Measurements from ENCODE around the gene GANC.

Gene GANC

DNA sequence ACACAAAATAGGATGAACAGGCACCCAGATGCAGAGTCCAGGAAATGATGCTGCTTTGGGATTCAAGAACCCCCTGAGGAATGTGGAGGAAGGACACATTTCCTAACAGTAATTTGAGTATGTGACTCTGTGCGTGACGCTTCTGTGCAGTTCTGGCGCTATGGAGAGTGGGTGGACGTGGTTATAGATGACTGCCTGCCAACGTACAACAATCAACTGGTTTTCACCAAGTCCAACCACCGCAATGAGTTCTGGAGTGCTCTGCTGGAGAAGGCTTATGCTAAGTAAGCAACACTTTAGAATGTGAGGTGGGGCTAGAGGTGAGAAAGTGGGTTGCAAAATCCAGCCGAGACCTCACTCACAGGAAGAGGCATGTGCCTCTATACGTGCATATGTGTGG, 114.6 kb downstream of the GANC start:
- no peak for DNase-seq (ENCODE audit: low spot score)
- TF ChIP-seq CTCF (IDR thresholded peaks at IDR 0.05; ENCODE audit: extremely low read depth, missing control alignments): no peak

GRCh38 chr15:42392309-42393024, 119.5 kb downstream of the GANC start:
- TF ChIP-seq CTCF (IDR thresholded peaks at IDR 0.05; ENCODE audit: extremely low read depth, missing control alignments): no peak
- no peak for DNase-seq (ENCODE audit: low spot score)

DNA sequence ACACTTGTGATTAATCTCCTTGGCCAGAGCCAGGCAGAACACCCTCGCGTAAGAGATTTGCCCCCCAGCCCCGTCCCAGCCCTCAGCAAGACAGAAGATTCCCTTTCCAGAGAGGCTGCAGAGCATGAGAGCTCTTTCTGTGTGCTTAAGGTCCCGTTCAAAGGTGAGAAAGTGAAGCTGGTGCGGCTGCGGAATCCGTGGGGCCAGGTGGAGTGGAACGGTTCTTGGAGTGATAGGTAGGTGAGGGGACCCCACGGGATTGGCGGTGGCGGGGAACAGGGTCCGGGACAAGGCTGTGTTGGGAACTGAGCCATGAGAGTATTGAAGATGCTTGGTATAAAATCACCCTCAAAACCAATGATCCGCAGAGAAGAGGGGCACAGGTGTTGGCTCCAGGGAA, 121.1 kb downstream of the GANC start:
- no peak for DNase-seq (ENCODE audit: low spot score)
- TF ChIP-seq CTCF (IDR thresholded peaks at IDR 0.05; ENCODE audit: extremely low read depth, missing control alignments): no peak

DNA sequence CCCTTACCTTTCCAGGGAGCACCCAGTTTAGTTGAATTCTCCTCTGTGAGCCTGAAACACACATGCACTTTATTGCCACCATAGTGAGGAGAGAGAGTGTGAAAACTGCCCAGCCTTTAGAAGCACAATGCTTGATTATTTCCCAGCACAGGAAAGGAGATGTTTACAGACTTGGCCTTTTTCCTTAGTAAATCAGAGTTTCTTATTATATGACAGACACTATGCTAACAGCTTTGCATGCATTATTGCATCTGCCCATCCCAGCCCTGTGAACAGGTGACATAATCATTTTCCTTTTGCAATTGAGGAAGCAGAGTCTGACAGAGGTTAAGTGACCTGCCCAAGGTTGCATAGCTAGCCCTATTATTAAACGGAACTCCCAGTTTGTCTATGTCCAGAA, 122.8 kb downstream of the GANC start:
- no peak for TF ChIP-seq CTCF (IDR thresholded peaks at IDR 0.05; ENCODE audit: extremely low read depth, missing control alignments)
- DNase-seq (ENCODE audit: low spot score): no peak

GRCh38 chr15:42401544-42402454, 128.8 kb downstream of the GANC start:
- DNase-seq (ENCODE audit: low spot score): no peak
- TF ChIP-seq CTCF (IDR thresholded peaks at IDR 0.05; ENCODE audit: extremely low read depth, missing control alignments): no peak

DNA sequence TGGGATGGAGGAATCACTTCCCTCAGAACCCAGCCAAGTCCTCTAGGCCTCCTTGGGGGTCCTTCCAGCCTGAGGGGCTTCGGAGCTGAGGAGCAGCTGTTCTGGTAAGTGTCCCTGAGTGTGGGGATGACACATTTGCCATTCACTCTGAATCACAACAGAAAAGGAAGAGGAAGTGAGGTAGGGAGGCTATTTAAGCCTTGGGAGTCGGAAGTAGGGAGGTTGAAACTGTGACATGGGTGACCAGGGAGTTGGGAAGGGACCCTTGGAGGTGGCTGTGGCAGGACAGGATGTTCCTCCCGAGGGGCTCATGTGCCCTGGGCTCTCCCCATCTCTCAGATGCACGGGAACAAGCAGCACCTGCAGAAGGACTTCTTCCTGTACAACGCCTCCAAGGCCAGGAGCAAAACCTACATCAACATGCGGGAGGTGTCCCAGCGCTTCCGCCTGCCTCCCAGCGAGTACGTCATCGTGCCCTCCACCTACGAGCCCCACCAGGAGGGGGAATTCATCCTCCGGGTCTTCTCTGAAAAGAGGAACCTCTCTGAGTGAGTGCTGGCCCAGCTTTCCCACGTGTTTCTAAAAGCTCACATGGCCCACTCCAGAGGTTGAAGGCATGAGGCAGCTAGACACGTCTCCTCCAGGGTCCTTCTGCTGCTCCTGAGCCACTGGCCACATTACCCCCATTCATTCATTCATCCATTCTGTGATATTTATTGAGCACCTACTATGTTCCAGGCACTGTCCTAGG, 129.6 kb downstream of the GANC start:
- DNase-seq (ENCODE audit: low spot score): no peak
- TF ChIP-seq CTCF (IDR thresholded peaks at IDR 0.05; ENCODE audit: extremely low read depth, missing control alignments): no peak
